Mesenchymal stem cell (in vitro differentiated cells and primary cell): ENCODE measurements around the gene PTPN2.
A peak's percentile ranks its signal among the peaks of the same experiment; 100 is the strongest.
"Not testable (repeated sequence)": the region's sequence is repeated elsewhere in the genome, so short reads cannot be mapped to it uniquely, and the experiment has no call there.

ENCODE experiments used
- DNase-seq: peaks from one replicate; pipeline ENCODE4 v3.0.0-alpha.2; 2013
- H2AFZ ChIP-seq: one replicate; pipeline ENCODE4 v1.6.1; 2013; ENCODE audit warnings: low read depth, mild to moderate bottlenecking, control low read depth, inconsistent platforms, low read length, moderate library complexity
- H2AK5ac ChIP-seq: 2 replicates; pipeline ENCODE4 v1.6.1; 2013; ENCODE audit warnings: low read length, moderate library complexity, mild to moderate bottlenecking, inconsistent platforms; ENCODE audit not compliant: severe bottlenecking
- H2BK120ac ChIP-seq: one replicate; pipeline ENCODE4 v1.6.1; 2013; ENCODE audit warnings: low read depth, mild to moderate bottlenecking, inconsistent platforms, low read length, moderate library complexity
- H2BK12ac ChIP-seq, 2 experiments: one replicate each; pipeline ENCODE4 v1.6.1; 2013; ENCODE audit warnings: inconsistent platforms in 2 of 2, low read length in 2 of 2, mild to moderate bottlenecking in 2 of 2, moderate library complexity in 2 of 2, control low read depth in 1 of 2
- H2BK15ac ChIP-seq: one replicate; pipeline ENCODE4 v1.6.1; 2013; ENCODE audit warnings: mild to moderate bottlenecking, low read depth, inconsistent platforms; ENCODE audit not compliant: poor library complexity, severe bottlenecking
- H2BK5ac ChIP-seq: 2 replicates; pipeline ENCODE4 v1.6.1; 2013; ENCODE audit warnings: low read depth, mild to moderate bottlenecking, low read length, control low read depth, inconsistent platforms; ENCODE audit not compliant: poor library complexity, severe bottlenecking
- H3K14ac ChIP-seq, 2 experiments: one replicate each; pipeline ENCODE4 v1.6.1; 2013; ENCODE audit warnings: inconsistent platforms in 2 of 2, low read length in 2 of 2, control low read depth in 1 of 2, mild to moderate bottlenecking in 1 of 2, moderate library complexity in 1 of 2
- H3K18ac ChIP-seq, 2 experiments: one replicate each; pipeline ENCODE4 v1.6.1; 2013; ENCODE audit warnings: inconsistent platforms in 2 of 2, low read length in 2 of 2, control low read depth in 1 of 2, low read depth in 1 of 2, mild to moderate bottlenecking in 1 of 2
- H3K23ac ChIP-seq, 2 experiments: one replicate each; pipeline ENCODE4 v1.6.1; 2013; ENCODE audit warnings: inconsistent platforms in 2 of 2, low read length in 2 of 2, mild to moderate bottlenecking in 2 of 2, moderate library complexity in 2 of 2, control low read depth in 1 of 2
- H3K27ac ChIP-seq: 2 replicates; pipeline ENCODE4 v1.5.1; 2013; ENCODE audit warnings: mild to moderate bottlenecking, moderate library complexity, low read length, control low read depth, inconsistent platforms; ENCODE audit not compliant: poor library complexity, severe bottlenecking
- H3K27me3 ChIP-seq, 2 experiments: 2 replicates each; pipeline versions ENCODE4 v1.6.1 to v1.7.0; 2013; ENCODE audit warnings: low read length in 2 of 2, mild to moderate bottlenecking in 2 of 2, moderate library complexity in 2 of 2, control low read depth in 1 of 2, inconsistent platforms in 1 of 2; ENCODE audit not compliant: control insufficient read depth in 1 of 2, insufficient read depth in 1 of 2
- H3K36me3 ChIP-seq, 2 experiments: 2 replicates each; pipeline versions ENCODE4 v1.6.1 to v1.7.0; 2013; ENCODE audit warnings: low read length in 2 of 2, control low read depth in 1 of 2, inconsistent platforms in 1 of 2, low read depth in 1 of 2, mild to moderate bottlenecking in 1 of 2; ENCODE audit not compliant: insufficient read depth in 2 of 2, control insufficient read depth in 1 of 2
- H3K4ac ChIP-seq, 2 experiments: one replicate each; pipeline ENCODE4 v1.6.1; 2013; ENCODE audit warnings: inconsistent platforms in 2 of 2, low read length in 2 of 2, mild to moderate bottlenecking in 2 of 2, moderate library complexity in 2 of 2, control low read depth in 1 of 2, low read depth in 1 of 2
- H3K4me1 ChIP-seq: 2 replicates; pipeline ENCODE4 v1.6.1; 2013; ENCODE audit warnings: low read depth, low read length, control low read depth; ENCODE audit not compliant: control insufficient read depth, insufficient read depth
- H3K4me2 ChIP-seq: 2 replicates; pipeline ENCODE4 v1.6.1; 2013; ENCODE audit warnings: low read length, mild to moderate bottlenecking, inconsistent platforms; ENCODE audit not compliant: poor library complexity, severe bottlenecking
- H3K4me3 ChIP-seq, 2 experiments: 2 replicates each; pipeline versions ENCODE4 v1.5.1 to v1.7.0; 2013; ENCODE audit warnings: low read length in 2 of 2, mild to moderate bottlenecking in 2 of 2, control low read depth in 1 of 2, low read depth in 1 of 2; ENCODE audit not compliant: insufficient read depth in 1 of 2
- H3K79me1 ChIP-seq: replicated peaks from 2 replicates; pipeline ENCODE4 v1.6.1; 2013; ENCODE audit warnings: mild to moderate bottlenecking, control low read depth, low read length, inconsistent platforms; ENCODE audit not compliant: poor library complexity, severe bottlenecking
- H3K9ac ChIP-seq: 2 replicates; pipeline ENCODE4 v1.7.0; 2013; ENCODE audit warnings: mild to moderate bottlenecking, low read length, moderate library complexity
- H3K9me3 ChIP-seq: 2 replicates; pipeline ENCODE4 v1.7.0; 2013; ENCODE audit warnings: mild to moderate bottlenecking, low read length; ENCODE audit not compliant: control insufficient read depth
- H4K8ac ChIP-seq: one replicate; pipeline ENCODE4 v1.6.1; 2013; ENCODE audit warnings: inconsistent platforms, mild to moderate bottlenecking, low read length, moderate library complexity
- H4K91ac ChIP-seq: one replicate; pipeline ENCODE4 v1.6.1; 2013; ENCODE audit warnings: mild to moderate bottlenecking, low read length, inconsistent platforms
- WGBS: methylation state at CpG from one replicate; pipeline ENCODE4 v1.1.7; 2013; ENCODE audit warnings: mixed read lengths; 5-methylcytosine and 5-hydroxymethylcytosine counted together

PTPN2 gene

DNA sequence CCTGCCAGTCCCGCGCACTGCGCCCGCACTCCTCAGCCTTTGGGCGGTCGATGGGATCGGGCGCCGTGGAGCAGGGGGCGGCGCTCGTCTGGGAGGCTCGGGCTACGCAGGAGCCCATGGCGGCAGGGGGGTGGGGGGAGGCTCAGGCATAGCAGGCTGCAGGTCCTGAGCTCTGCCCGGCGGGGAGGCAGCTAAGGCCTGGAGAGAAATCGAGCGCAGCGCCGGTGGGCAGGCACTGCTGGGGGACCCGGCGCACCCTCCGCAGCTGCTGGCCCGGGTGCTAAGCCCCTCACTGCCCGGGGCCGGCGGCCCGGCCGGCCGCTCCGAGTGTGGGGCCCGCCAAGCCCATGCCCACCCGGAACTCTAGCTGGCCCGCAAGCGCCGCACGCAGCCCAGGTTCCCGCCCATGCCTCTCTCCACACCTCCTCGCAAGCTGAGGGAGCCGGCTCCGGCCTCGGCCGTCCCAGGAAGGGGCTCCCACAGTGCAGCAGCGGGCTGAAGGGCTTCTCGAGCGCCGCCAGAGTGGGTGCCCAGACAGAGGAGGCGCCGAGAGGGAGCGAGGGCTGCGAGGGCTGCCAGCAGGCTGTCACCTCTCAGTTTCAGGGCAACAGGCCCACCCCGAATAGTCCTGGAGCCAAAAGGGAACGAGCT is 107.1 kb downstream of the PTPN2 start:
- 79% methylated on average over 48 of the region's 54 CpGs for WGBS
- Histone ChIP-seq H3K27ac (peak overlapping the region; percentile 60), H2BK120ac (no peak overlapping the region), H2BK12ac (peak overlapping the region in 1 of 2 experiments; percentile 25), H3K9ac (no peak overlapping the region), H2AK5ac (no peak overlapping the region), H3K4me2 (peak overlapping the region; percentile 57), H2BK15ac (no peak overlapping the region), H4K8ac (peak overlapping the region; percentile 51), H3K79me1 (no peaks in the 10 kb centered on the region), H3K27me3 (no peaks in the 10 kb centered on the region), H3K4ac (no peak overlapping the region), H3K4me3 (peak overlapping the region in 1 of 2 experiments; percentile 51), H2BK5ac (no peak overlapping the region), H3K4me1 (peaks cover 4% of the 10 kb centered on the region), H4K91ac (no peak overlapping the region), H3K14ac (peak overlapping the region in 1 of 2 experiments; percentile 84), H3K23ac (no peak overlapping the region), H2AFZ (peak overlapping the region; percentile 68), H3K36me3 (no peaks in the 10 kb centered on the region), H3K18ac (peak overlapping the region in 1 of 2 experiments; percentile 61), H3K9me3 (no peaks in the 10 kb centered on the region)
- DNase-seq = no peak

DNA sequence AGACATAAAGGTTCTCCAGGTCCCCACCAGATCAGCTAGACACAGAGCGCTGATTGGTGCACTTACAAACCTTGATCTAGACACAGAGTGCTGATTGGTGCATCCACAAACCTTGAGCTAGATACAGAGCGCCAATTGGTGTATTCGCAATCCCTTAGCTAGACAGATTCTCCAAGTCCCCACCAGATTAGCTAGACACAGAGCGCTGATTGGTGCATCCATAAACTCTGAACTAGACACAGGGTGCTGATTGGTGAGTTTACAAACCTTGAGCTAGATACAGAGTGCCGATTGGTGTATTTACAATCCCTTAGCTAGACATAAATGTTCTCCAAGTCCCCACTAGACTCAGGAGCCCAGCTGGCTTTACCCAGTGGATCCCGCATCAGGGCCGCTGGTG is 107.6 kb downstream of the PTPN2 start:
- not testable (repeated sequence) for H3K27ac ChIP-seq, H2BK12ac ChIP-seq, H3K36me3 ChIP-seq, H4K91ac ChIP-seq, H2BK15ac ChIP-seq, H2BK120ac ChIP-seq, H2AFZ ChIP-seq, H3K4ac ChIP-seq, H3K9ac ChIP-seq, H4K8ac ChIP-seq, H3K9me3 ChIP-seq, H3K18ac ChIP-seq, DNase-seq, H3K4me1 ChIP-seq, H3K14ac ChIP-seq, H3K79me1 ChIP-seq, H2AK5ac ChIP-seq, H2BK5ac ChIP-seq, H3K23ac ChIP-seq, H3K27me3 ChIP-seq, H3K4me2 ChIP-seq
- 93% methylated on average over 6 of the region's 7 CpGs for WGBS
- peak overlapping the region in 1 of 2 experiments; percentile 51 for H3K4me3 ChIP-seq

DNA sequence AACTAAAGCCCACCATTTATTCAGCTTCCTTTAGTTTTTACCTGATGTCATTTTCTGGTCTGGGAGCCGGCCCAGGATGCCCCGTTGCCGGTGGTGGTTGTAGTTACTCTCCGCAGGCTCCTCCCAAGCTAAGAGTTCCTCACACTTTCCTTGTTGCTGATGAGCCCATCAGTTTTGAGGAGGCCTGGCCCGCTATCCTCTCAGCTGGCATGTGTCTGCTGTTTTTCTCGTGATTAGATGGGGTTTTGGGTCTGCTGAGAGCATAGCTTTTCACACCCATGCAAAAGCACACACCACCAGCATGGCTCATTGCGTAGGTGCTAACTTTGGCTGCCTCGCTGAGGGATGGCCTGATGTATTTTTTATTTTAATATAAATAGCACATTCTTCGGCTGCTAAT is 109.1 kb downstream of the PTPN2 start:
- Histone ChIP-seq H3K4me2 (no peak overlapping the region), H3K27ac (no peak overlapping the region), H3K9me3 (no peaks in the 10 kb centered on the region), H3K18ac (no peak overlapping the region), H3K4me3 (no peak overlapping the region), H4K91ac (no peak overlapping the region), H2BK120ac (no peak overlapping the region), H2AK5ac (no peak overlapping the region), H3K27me3 (no peaks in the 10 kb centered on the region), H3K79me1 (no peaks in the 10 kb centered on the region), H2BK15ac (no peak overlapping the region), H2BK12ac (no peak overlapping the region), H3K4me1 (peaks cover 9% of the 10 kb centered on the region), H3K9ac (no peak overlapping the region), H2BK5ac (no peak overlapping the region), H3K23ac (no peak overlapping the region), H3K14ac (no peak overlapping the region), H3K36me3 (no peaks in the 10 kb centered on the region), H4K8ac (no peak overlapping the region), H3K4ac (no peak overlapping the region), H2AFZ (no peak overlapping the region)
- no peak for DNase-seq
- WGBS = 93% methylated on average over 8 of the region's 9 CpGs

DNA sequence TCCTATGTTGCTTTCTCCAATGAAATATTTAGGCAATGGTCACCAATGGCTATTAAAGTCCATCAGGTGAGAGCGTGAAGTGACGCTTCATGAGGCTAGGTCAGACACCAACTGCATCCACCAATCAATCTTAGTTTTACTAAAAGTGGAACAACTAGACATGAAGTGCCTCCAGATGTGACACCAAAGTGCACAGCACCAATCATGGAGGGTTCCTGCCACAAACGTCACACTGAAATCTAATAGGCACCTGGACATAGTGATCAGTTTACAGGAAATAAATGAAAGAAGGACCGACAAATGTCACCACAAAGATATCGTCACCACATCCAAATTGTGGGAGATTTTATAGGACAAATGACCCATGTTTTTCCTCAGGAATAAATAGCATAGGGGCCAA is 110.7 kb downstream of the PTPN2 start:
- H3K18ac ChIP-seq = no peak overlapping the region
- H3K4me1 ChIP-seq = peaks cover 9% of the 10 kb centered on the region
- H3K9ac ChIP-seq = no peak overlapping the region
- H3K9me3 ChIP-seq = no peaks in the 10 kb centered on the region
- no peak overlapping the region for H3K4me2 ChIP-seq
- no peak overlapping the region for H4K8ac ChIP-seq
- H2AFZ ChIP-seq = no peak overlapping the region
- no peaks in the 10 kb centered on the region for H3K79me1 ChIP-seq
- H2BK120ac ChIP-seq = no peak overlapping the region
- no peak overlapping the region for H3K23ac ChIP-seq
- 92% methylated on average over 4 of the region's 5 CpGs for WGBS
- no peak overlapping the region for H2BK5ac ChIP-seq
- H3K4me3 ChIP-seq = no peak overlapping the region
- H4K91ac ChIP-seq = no peak overlapping the region
- H2BK12ac ChIP-seq = no peak overlapping the region
- H3K14ac ChIP-seq = no peak overlapping the region
- H3K36me3 ChIP-seq = no peaks in the 10 kb centered on the region
- no peak overlapping the region for H3K27ac ChIP-seq
- no peak overlapping the region for H2AK5ac ChIP-seq
- no peak for DNase-seq
- H3K27me3 ChIP-seq = no peaks in the 10 kb centered on the region
- H3K4ac ChIP-seq = no peak overlapping the region
- no peak overlapping the region for H2BK15ac ChIP-seq
